ENCODE data around the gene ACSL5. TPM values are rescaled to one million over a fixed set of nuclear protein-coding genes. Genes with fewer than 3 reads are reported as not detected.

ACSL5 gene, protein sequence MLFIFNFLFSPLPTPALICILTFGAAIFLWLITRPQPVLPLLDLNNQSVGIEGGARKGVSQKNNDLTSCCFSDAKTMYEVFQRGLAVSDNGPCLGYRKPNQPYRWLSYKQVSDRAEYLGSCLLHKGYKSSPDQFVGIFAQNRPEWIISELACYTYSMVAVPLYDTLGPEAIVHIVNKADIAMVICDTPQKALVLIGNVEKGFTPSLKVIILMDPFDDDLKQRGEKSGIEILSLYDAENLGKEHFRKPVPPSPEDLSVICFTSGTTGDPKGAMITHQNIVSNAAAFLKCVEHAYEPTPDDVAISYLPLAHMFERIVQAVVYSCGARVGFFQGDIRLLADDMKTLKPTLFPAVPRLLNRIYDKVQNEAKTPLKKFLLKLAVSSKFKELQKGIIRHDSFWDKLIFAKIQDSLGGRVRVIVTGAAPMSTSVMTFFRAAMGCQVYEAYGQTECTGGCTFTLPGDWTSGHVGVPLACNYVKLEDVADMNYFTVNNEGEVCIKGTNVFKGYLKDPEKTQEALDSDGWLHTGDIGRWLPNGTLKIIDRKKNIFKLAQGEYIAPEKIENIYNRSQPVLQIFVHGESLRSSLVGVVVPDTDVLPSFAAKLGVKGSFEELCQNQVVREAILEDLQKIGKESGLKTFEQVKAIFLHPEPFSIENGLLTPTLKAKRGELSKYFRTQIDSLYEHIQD
- 0.30 and 0.84 TPM in 2 replicates for total RNA-seq

GRCh38 chr10:112373912-112374338 lies at the start of gene ACSL5:
Gene ACSL5 (plus strand): TSS chr10:112374116. CDS start chr10:112394947, 20,831 bp downstream.

GRCh38 chr10:112446855-112447619 lies 73.1 kb downstream of the ACSL5 start, which contains the start of the genes VTI1A and ZDHHC6:
Gene VTI1A (plus strand): TSS chr10:112447215. CDS start chr10:112447374, 159 bp downstream.
Gene ZDHHC6 (minus strand): TSS chr10:112446914. CDS start chr10:112445436, 1,478 bp downstream.

Other genes with a start within 250 kb of the ACSL5 start
- 5.8 and 6.6 TPM in 2 replicates for gene GPAM, start 190.4 kb upstream of the ACSL5 start, total RNA-seq
- gene TECTB, start 90.7 kb upstream of the ACSL5 start, total RNA-seq = not detected in 2 replicates
- gene ZDHHC6, start 72.8 kb downstream of the ACSL5 start, total RNA-seq = 13.7 and 18.7 TPM in 2 replicates
- 18.3 and 21.9 TPM in 2 replicates for gene VTI1A, start 73.1 kb downstream of the ACSL5 start, total RNA-seq